T-helper 2 cell treated with Interferon-gamma antibody and Interleukin-4, amounts not matched to agents 100 ng/mL and 5 ng/mL, for 36 hours (primary cell): ENCODE results near the gene TRIM49. TPM values are rescaled to one million over a fixed set of nuclear protein-coding genes. Genes with fewer than 3 reads are reported as not detected.
"Not testable (repeated sequence)": the region's sequence is repeated elsewhere in the genome, so short reads cannot be mapped to it uniquely, and the experiment has no call there.

ENCODE experiments used
- intact Hi-C: fragments of 100-400 bp; cut with micrococcal nuclease; formaldehyde crosslinking; loops from one replicate; pipeline ENCODE4 v1.15.1; 2023
- total RNA-seq: library from RNA; stranded (reverse); gene quantifications from 2 replicates; pipeline ENCODE4 v1.2.3, GENCODE V29; 2022

Gene TRIM49, protein sequence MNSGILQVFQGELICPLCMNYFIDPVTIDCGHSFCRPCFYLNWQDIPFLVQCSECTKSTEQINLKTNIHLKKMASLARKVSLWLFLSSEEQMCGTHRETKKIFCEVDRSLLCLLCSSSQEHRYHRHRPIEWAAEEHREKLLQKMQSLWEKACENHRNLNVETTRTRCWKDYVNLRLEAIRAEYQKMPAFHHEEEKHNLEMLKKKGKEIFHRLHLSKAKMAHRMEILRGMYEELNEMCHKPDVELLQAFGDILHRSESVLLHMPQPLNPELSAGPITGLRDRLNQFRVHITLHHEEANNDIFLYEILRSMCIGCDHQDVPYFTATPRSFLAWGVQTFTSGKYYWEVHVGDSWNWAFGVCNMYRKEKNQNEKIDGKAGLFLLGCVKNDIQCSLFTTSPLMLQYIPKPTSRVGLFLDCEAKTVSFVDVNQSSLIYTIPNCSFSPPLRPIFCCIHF
- not detected in 2 replicates for total RNA-seq

DNA sequence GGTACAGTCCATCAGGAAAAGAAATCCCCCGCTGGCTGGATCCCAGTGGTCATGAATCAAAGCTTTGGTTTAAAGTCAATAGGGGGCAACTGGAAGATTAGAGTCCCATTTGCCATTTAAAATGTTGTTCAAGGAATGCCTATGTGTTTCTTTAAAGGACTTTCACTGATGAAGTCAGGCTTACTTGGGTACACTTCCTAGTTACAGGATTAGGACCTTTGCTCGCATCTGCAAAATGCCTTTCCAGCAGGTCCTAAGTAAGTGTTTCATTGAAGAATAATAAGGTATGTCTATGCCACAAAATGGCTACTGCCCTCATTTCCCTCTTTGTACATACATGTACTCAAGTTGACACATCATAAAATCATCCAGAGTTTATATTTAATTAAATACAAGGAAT, at the start of gene TRIM49:
Gene TRIM49, minus strand, starts transcription at position 101 of the 400 bp plus-strand sequence. CDS start 4,106 bp downstream, outside the sequence.
- intact Hi-C loops: not testable (repeated sequence)

DNA sequence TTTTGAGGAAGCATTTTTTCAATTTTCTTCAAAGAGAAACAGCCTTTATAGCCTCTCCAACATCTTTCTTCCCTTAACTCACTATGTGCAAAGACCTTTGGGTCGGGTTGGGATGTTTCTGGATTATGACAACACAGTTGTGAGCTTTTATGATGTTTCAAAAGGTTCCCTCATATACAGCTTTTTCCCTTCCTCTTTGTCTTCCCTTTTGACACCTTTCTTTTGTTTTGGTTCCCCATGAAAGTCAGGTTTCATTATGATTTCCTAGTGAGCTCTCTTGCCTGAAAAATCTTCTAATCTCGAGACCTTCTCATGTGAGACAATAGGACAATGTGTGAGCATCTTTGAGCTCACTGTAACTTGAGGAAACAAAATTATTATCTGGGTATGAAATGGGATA, 18.3 kb upstream of the TRIM49 start:
- intact Hi-C loops: not testable (repeated sequence)

DNA sequence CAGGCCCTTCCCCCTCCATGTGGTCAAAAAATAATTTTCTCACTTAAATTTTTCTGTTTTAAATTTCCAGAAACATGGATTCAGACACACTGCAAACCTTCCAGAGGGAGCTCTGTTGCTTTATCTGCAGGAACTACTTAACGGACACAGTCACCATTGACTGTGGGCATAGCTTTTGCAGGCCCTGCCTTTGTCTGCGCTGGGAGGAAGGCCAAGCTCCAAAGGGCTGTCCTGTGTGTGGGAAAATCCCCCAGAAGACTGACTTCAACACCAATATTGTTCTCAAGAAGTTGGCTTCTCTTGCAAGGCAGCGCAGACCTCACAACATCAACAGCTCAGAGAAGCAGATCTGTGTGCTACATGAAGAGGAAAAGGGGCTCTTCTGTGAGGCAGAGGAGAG, 11.6 kb upstream of the TRIM49 start:
- intact Hi-C loops: not testable (repeated sequence)

DNA sequence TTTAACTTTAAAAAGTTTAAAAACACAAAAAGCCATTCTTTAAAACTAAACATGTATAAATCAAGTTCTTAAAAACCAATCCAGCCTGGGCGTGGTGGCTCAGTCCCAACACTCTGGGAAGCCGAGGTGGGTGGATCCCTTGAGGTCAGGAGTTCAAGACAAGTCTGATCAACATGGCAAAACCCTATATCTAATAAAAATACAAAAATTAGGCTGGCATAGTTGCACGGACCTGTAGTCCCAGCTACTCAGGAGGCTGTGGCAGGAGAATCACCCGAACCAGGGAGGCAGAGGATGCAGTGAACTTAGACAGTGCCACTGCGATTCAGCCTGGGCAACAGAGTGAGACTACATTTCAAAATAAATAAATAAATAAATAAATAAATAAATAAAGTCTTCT, 5.2 kb upstream of the TRIM49 start:
- intact Hi-C loops: not testable (repeated sequence)

DNA sequence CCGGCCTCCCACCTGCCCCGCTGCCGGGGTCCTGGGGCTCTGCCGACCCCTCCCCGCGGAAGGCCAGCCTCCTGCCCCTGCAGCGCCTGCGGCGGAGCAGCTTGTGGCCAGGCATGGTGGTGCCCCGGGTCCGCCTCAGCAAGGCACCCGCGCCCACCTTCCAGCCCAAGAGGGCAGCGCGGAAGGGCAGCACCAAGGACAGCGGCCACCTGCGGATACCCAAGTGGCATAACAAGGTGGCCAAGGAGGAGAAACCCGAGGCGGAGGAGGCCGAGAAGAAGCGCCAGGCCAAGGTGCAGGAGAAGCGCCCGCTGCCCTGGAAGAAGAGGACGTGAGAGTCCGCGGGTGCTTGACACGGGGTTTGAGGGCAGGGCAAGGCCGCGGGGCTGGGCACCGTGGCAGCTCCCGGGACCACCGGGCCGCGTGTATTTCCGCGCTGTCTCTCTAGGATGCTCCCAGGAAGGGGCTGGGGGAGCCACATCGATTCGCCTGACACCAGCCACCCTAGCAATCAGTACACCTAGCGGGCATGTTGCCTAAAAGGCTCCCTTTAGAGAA, 20.8 kb downstream of the TRIM49 start:
- intact Hi-C loops: not testable (repeated sequence)

DNA sequence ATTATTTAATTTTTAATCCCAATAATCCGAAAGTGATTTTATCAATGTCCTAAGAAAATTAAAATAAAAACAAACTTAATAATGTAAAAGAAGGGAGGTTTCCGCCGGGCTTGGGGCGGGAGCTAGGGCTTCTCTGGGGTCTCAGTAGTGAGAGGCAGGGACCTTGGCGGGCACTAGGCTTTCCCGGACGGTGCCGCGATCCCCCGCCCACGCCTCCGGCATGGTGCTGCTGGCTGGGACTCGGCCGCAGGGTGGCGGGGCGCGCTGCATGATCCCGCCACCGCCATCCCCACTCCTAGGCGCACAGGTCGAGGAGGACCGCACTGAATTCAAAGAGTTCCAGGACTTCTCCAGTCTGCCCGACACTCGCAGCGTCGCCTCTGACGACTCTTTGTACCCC, 22.6 kb downstream of the TRIM49 start:
- intact Hi-C loops: not testable (repeated sequence)

DNA sequence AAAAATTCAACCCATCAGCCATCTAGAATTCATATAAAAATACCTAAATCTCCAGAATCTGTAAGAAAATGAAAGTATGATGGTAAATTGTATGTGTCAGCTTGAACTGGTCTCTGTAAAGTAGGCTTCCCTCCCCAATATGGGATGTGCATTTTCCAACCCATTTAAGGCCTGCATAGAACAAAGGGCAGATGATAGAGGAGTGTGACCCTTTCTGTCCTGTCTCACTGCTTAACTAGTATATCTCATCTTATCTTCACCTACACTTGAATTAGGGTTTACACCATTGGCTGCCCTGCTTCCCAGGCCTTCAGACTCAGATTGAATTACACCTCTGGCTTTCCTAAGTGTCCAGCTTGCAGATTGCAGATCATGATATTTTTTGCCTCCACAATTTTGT, 57.6 kb downstream of the TRIM49 start:
- intact Hi-C loops: not testable (repeated sequence)

Other genes with a start within 250 kb of the TRIM49 start
- gene TRIM77, start 98.3 kb downstream of the TRIM49 start, total RNA-seq: not detected in 2 replicates
- gene TRIM64B, start 69.9 kb upstream of the TRIM49 start, total RNA-seq: not detected in 2 replicates
- not detected in 2 replicates for gene TRIM49D1, start 113.7 kb upstream of the TRIM49 start, total RNA-seq
- gene TRIM49D2, start 115.5 kb upstream of the TRIM49 start, total RNA-seq: not detected in 2 replicates
- gene TRIM64, start 157.5 kb upstream of the TRIM49 start, total RNA-seq: not detected in 2 replicates
- not detected in 2 replicates for gene TRIM49C, start 222.5 kb upstream of the TRIM49 start, total RNA-seq